H1 (cell line): Measurements from ENCODE around the gene RASSF5. TPM values are rescaled to one million over a fixed set of nuclear protein-coding genes. Genes with fewer than 3 reads are reported as not detected.

Source experiments
- polyA plus RNA-seq, 7 experiments: library from polyadenylated mRNA; depleted of rRNA in 3 of 7; stranded (reverse) in 5 of 7; unstranded in 2 of 7; fragments of >200 nt in 5 of 7; fragments of 200-250 nt in 2 of 7; gene quantifications; 1 replicate in 5 of 7; 2 replicates in 1 of 7; 4 replicates in 1 of 7; pipeline versions ENCODE4 v1.2.1 to v1.2.3, GENCODE V29; 2011 to 2013; ENCODE audit warnings: missing spikeins in 2 of 7, mixed read lengths in 2 of 7
- total RNA-seq: library from RNA; stranded (reverse); fragmentation: NEBNext Ultra II Directional; extraction: Animal tissue kit (Norgen Biotek cat#: 25700); gene quantifications from 2 replicates; pipeline ENCODE4 v1.2.1, GENCODE V29; 2021
- TF ChIP-seq, protein P1 (sequence below): fragments of 300-600 bp; sonication (generic); IDR thresholded peaks from 2 replicates; pipeline ENCODE4 v1.7.1; 2012; ENCODE audit warnings: low read length, moderate library complexity, mild to moderate bottlenecking, inconsistent platforms; ENCODE audit not compliant: insufficient replicate concordance

RASSF5 gene
- total and polyA plus RNA-seq, 2 of the 8 experiments (the other 6 are each of a cell fraction or from before 2014, with no cell fraction given): 0.82 to 1.8 TPM

DNA sequence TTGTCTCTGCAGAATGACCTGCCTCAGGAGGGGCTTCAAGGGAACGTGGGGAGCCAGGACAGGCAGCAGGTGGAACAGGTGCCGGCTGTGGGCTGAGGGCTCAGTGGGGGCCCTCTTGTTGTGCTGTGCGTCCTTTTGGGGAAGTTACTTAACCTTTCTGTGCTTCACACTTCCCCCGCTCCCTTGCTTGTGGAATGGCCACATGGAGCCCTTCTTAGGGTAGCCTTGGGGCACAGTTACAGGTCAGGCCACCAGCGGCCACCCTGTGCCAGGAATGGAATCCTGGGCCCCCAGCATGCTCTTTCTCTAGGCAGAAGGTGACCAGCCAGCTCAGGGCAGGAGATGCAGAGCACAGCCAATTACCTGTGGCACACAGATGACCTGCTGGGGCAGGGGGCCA is 34.4 kb upstream of the RASSF5 start (continued):
- TF ChIP-seq, protein P1, sequence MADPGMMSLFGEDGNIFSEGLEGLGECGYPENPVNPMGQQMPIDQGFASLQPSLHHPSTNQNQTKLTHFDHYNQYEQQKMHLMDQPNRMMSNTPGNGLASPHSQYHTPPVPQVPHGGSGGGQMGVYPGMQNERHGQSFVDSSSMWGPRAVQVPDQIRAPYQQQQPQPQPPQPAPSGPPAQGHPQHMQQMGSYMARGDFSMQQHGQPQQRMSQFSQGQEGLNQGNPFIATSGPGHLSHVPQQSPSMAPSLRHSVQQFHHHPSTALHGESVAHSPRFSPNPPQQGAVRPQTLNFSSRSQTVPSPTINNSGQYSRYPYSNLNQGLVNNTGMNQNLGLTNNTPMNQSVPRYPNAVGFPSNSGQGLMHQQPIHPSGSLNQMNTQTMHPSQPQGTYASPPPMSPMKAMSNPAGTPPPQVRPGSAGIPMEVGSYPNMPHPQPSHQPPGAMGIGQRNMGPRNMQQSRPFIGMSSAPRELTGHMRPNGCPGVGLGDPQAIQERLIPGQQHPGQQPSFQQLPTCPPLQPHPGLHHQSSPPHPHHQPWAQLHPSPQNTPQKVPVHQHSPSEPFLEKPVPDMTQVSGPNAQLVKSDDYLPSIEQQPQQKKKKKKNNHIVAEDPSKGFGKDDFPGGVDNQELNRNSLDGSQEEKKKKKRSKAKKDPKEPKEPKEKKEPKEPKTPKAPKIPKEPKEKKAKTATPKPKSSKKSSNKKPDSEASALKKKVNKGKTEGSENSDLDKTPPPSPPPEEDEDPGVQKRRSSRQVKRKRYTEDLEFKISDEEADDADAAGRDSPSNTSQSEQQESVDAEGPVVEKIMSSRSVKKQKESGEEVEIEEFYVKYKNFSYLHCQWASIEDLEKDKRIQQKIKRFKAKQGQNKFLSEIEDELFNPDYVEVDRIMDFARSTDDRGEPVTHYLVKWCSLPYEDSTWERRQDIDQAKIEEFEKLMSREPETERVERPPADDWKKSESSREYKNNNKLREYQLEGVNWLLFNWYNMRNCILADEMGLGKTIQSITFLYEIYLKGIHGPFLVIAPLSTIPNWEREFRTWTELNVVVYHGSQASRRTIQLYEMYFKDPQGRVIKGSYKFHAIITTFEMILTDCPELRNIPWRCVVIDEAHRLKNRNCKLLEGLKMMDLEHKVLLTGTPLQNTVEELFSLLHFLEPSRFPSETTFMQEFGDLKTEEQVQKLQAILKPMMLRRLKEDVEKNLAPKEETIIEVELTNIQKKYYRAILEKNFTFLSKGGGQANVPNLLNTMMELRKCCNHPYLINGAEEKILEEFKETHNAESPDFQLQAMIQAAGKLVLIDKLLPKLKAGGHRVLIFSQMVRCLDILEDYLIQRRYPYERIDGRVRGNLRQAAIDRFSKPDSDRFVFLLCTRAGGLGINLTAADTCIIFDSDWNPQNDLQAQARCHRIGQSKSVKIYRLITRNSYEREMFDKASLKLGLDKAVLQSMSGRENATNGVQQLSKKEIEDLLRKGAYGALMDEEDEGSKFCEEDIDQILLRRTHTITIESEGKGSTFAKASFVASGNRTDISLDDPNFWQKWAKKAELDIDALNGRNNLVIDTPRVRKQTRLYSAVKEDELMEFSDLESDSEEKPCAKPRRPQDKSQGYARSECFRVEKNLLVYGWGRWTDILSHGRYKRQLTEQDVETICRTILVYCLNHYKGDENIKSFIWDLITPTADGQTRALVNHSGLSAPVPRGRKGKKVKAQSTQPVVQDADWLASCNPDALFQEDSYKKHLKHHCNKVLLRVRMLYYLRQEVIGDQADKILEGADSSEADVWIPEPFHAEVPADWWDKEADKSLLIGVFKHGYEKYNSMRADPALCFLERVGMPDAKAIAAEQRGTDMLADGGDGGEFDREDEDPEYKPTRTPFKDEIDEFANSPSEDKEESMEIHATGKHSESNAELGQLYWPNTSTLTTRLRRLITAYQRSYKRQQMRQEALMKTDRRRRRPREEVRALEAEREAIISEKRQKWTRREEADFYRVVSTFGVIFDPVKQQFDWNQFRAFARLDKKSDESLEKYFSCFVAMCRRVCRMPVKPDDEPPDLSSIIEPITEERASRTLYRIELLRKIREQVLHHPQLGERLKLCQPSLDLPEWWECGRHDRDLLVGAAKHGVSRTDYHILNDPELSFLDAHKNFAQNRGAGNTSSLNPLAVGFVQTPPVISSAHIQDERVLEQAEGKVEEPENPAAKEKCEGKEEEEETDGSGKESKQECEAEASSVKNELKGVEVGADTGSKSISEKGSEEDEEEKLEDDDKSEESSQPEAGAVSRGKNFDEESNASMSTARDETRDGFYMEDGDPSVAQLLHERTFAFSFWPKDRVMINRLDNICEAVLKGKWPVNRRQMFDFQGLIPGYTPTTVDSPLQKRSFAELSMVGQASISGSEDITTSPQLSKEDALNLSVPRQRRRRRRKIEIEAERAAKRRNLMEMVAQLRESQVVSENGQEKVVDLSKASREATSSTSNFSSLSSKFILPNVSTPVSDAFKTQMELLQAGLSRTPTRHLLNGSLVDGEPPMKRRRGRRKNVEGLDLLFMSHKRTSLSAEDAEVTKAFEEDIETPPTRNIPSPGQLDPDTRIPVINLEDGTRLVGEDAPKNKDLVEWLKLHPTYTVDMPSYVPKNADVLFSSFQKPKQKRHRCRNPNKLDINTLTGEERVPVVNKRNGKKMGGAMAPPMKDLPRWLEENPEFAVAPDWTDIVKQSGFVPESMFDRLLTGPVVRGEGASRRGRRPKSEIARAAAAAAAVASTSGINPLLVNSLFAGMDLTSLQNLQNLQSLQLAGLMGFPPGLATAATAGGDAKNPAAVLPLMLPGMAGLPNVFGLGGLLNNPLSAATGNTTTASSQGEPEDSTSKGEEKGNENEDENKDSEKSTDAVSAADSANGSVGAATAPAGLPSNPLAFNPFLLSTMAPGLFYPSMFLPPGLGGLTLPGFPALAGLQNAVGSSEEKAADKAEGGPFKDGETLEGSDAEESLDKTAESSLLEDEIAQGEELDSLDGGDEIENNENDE: no peak
